HepG2 (cell line): Measurements from ENCODE around the gene NBEAL2. TPM values are rescaled to one million over a fixed set of nuclear protein-coding genes. Genes with fewer than 3 reads are reported as not detected.
A peak's percentile ranks its signal among the peaks of the same experiment; 100 is the strongest.

Source experiments
- ETV5 ChIP-seq: IDR thresholded peaks from 2 replicates; pipeline ENCODE4 v1.6.1; 2018; ENCODE audit warnings: missing biosample characterization, missing genetic modification reagents, inconsistent platforms, borderline replicate concordance
- SIN3A ChIP-seq: IDR thresholded peaks from 2 replicates; pipeline ENCODE4 v1.6.1; 2011; ENCODE audit warnings: low read depth, mild to moderate bottlenecking, control low read depth, low read length, borderline replicate concordance
- SMARCC2 ChIP-seq: fragments of 450-650 bp; IDR thresholded peaks from 2 replicates; pipeline ENCODE4 v1.6.1; 2017; ENCODE audit warnings: antibody characterized with exemption, mild to moderate bottlenecking
- ZNF256 ChIP-seq: sonication (generic); formaldehyde crosslinking; conservative IDR thresholded peaks from 2 replicates; pipeline ENCODE4 v1.4.0; 2020; ENCODE audit warnings: missing genetic modification reagents
- ZNF619 ChIP-seq: sonication (generic); formaldehyde crosslinking; IDR thresholded peaks from 2 replicates; pipeline ENCODE4 v1.4.0; 2020; ENCODE audit warnings: mild to moderate bottlenecking, missing genetic modification reagents
- polyA plus RNA-seq, 8 experiments: library from polyadenylated mRNA; depleted of rRNA in 3 of 8; stranded (reverse) in 7 of 8; unstranded in 1 of 8; fragments of >200 nt; fragmentation: Illumina TruSeq in 4 of 8; extraction: Trizol in 4 of 8; gene quantifications; 2 replicates each; pipeline versions ENCODE4 v1.2.1 to v1.2.3, GENCODE V29; 2011 to 2016; ENCODE audit warnings: low read depth in 4 of 8, missing spikeins in 1 of 8, mixed read lengths in 1 of 8; ENCODE audit not compliant: insufficient read depth in 1 of 8
- total RNA-seq, 5 experiments: library from RNA; depleted of rRNA; stranded (reverse); fragments of >200 nt; fragmentation: Illumina TruSeq; extraction: Trizol; gene quantifications; 2 replicates each; pipeline ENCODE4 v1.2.3, GENCODE V29; 2016; ENCODE audit warnings: low read depth in 1 of 5
- TF ChIP-seq, protein P1 (sequence below): fragments of 450-650 bp; IDR thresholded peaks from 2 replicates; pipeline ENCODE4 v1.6.1; 2017; ENCODE audit warnings: mild to moderate bottlenecking
- TF ChIP-seq, protein P2 (sequence below): IDR thresholded peaks from 2 replicates; pipeline ENCODE4 v1.6.1; 2016
- TF ChIP-seq, protein P3 (sequence below): sonication (generic); formaldehyde crosslinking; IDR thresholded peaks from 2 replicates; pipeline ENCODE4 v1.5.0; 2020; ENCODE audit warnings: mild to moderate bottlenecking, missing genetic modification reagents
- TF ChIP-seq, protein P4 (sequence below): sonication (generic); formaldehyde crosslinking; IDR thresholded peaks from one replicate; pipeline ENCODE4 v1.5.1; 2020; ENCODE audit warnings: mild to moderate bottlenecking, missing genetic modification reagents; ENCODE audit errors: not compliant biosample characterization
- TF ChIP-seq, protein P5 (sequence below): sonication (generic); formaldehyde crosslinking; IDR thresholded peaks from 2 replicates; pipeline ENCODE4 v1.4.0; 2020; ENCODE audit warnings: mild to moderate bottlenecking, missing genetic modification reagents, borderline replicate concordance

NBEAL2 gene
- total and polyA plus RNA-seq, 2 of the 13 experiments (the other 11 are each of a cell fraction or from before 2014, with no cell fraction given), result 9.7 to 12.4 TPM

DNA sequence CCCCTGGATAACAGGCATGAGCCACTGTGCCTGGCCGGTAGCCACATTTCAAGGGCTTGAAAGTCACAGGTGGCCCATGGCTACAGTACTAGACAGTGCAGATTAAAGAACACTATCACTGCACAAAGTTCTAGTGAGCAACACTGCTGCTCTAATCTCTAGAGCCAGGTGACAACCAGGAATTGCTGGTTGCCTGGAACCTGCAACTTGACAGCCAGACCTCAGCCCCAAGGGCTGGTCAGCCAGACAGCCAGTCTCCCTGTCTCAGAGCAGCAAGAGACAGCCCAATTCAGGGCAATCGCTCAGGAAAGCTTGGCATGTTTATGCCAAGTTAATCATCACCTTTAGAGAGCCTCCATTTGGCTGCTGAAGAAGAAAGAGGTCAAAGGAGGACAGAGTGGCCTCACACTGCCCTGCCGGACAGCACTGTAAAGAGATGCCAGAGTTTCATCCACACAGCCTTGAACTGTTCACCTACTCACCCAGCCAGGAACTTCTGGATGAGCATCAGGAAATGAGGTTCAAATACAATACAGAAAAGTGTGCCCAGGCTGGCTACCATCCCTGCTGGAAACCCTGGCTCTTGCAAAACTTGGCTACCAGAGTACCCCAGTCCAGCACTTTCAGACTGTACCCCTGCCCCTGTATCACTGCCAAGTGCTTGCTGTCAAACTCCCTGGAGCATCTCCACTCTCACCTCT lies 8.9 kb upstream of the NBEAL2 start (continued):
- TF ChIP-seq, protein P1, sequence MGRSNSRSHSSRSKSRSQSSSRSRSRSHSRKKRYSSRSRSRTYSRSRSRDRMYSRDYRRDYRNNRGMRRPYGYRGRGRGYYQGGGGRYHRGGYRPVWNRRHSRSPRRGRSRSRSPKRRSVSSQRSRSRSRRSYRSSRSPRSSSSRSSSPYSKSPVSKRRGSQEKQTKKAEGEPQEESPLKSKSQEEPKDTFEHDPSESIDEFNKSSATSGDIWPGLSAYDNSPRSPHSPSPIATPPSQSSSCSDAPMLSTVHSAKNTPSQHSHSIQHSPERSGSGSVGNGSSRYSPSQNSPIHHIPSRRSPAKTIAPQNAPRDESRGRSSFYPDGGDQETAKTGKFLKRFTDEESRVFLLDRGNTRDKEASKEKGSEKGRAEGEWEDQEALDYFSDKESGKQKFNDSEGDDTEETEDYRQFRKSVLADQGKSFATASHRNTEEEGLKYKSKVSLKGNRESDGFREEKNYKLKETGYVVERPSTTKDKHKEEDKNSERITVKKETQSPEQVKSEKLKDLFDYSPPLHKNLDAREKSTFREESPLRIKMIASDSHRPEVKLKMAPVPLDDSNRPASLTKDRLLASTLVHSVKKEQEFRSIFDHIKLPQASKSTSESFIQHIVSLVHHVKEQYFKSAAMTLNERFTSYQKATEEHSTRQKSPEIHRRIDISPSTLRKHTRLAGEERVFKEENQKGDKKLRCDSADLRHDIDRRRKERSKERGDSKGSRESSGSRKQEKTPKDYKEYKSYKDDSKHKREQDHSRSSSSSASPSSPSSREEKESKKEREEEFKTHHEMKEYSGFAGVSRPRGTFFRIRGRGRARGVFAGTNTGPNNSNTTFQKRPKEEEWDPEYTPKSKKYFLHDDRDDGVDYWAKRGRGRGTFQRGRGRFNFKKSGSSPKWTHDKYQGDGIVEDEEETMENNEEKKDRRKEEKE, result no peak
- no peak for TF ChIP-seq ZNF619 (CRISPR knock-in tag)
- peak; percentile 43; the same call in 1 of the 2 replicates for TF ChIP-seq SIN3A
- peak; percentile 59; the same call in 1 of the 2 replicates for TF ChIP-seq ETV5 (CRISPR knock-in tag)
- TF ChIP-seq, protein P2, sequence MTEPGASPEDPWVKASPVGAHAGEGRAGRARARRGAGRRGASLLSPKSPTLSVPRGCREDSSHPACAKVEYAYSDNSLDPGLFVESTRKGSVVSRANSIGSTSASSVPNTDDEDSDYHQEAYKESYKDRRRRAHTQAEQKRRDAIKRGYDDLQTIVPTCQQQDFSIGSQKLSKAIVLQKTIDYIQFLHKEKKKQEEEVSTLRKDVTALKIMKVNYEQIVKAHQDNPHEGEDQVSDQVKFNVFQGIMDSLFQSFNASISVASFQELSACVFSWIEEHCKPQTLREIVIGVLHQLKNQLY (CRISPR knock-in tag), result peak; percentile 63
- TF ChIP-seq ZNF256 (CRISPR knock-in tag), result no peak
- TF ChIP-seq, protein P3, sequence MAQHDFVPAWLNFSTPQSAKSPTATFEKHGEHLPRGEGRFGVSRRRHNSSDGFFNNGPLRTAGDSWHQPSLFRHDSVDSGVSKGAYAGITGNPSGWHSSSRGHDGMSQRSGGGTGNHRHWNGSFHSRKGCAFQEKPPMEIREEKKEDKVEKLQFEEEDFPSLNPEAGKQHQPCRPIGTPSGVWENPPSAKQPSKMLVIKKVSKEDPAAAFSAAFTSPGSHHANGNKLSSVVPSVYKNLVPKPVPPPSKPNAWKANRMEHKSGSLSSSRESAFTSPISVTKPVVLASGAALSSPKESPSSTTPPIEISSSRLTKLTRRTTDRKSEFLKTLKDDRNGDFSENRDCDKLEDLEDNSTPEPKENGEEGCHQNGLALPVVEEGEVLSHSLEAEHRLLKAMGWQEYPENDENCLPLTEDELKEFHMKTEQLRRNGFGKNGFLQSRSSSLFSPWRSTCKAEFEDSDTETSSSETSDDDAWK (CRISPR knock-in tag), result no peak
- TF ChIP-seq, protein P4, sequence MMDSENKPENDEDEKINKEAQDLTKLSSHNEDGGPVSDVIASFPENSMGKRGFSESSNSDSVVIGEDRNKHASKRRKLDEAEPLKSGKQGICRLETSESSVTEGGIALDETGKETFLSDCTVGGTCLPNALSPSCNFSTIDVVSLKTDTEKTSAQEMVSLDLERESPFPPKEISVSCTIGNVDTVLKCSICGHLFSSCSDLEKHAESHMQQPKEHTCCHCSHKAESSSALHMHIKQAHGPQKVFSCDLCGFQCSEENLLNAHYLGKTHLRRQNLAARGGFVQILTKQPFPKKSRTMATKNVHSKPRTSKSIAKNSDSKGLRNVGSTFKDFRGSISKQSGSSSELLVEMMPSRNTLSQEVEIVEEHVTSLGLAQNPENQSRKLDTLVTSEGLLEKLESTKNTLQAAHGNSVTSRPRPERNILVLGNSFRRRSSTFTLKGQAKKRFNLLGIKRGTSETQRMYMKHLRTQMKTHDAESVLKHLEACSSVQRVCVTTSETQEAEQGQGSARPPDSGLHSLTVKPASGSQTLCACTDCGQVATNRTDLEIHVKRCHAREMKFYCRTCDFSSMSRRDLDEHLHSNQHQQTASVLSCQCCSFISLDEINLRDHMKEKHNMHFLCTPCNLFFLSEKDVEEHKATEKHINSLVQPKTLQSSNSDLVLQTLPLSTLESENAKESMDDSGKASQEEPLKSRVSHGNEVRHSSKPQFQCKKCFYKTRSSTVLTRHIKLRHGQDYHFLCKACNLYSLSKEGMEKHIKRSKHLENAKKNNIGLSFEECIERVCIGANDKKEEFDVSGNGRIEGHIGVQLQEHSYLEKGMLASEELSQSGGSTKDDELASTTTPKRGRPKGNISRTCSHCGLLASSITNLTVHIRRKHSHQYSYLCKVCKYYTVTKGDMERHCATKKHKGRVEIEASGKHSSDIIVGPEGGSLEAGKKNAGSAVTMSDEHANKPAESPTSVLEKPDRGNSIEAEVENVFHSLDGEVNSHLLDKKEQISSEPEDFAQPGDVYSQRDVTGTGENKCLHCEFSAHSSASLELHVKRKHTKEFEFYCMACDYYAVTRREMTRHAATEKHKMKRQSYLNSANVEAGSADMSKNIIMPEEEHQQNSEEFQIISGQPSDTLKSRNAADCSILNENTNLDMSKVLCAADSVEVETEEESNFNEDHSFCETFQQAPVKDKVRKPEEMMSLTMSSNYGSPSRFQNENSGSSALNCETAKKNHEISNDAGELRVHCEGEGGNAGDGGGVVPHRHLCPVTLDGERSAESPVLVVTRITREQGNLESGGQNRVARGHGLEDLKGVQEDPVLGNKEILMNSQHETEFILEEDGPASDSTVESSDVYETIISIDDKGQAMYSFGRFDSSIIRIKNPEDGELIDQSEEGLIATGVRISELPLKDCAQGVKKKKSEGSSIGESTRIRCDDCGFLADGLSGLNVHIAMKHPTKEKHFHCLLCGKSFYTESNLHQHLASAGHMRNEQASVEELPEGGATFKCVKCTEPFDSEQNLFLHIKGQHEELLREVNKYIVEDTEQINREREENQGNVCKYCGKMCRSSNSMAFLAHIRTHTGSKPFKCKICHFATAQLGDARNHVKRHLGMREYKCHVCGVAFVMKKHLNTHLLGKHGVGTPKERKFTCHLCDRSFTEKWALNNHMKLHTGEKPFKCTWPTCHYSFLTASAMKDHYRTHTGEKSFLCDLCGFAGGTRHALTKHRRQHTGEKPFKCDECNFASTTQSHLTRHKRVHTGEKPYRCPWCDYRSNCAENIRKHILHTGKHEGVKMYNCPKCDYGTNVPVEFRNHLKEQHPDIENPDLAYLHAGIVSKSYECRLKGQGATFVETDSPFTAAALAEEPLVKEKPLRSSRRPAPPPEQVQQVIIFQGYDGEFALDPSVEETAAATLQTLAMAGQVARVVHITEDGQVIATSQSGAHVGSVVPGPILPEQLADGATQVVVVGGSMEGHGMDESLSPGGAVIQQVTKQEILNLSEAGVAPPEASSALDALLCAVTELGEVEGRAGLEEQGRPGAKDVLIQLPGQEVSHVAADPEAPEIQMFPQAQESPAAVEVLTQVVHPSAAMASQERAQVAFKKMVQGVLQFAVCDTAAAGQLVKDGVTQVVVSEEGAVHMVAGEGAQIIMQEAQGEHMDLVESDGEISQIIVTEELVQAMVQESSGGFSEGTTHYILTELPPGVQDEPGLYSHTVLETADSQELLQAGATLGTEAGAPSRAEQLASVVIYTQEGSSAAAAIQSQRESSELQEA (CRISPR knock-in tag), result no peak
- no peak for TF ChIP-seq SMARCC2
- TF ChIP-seq, protein P5, sequence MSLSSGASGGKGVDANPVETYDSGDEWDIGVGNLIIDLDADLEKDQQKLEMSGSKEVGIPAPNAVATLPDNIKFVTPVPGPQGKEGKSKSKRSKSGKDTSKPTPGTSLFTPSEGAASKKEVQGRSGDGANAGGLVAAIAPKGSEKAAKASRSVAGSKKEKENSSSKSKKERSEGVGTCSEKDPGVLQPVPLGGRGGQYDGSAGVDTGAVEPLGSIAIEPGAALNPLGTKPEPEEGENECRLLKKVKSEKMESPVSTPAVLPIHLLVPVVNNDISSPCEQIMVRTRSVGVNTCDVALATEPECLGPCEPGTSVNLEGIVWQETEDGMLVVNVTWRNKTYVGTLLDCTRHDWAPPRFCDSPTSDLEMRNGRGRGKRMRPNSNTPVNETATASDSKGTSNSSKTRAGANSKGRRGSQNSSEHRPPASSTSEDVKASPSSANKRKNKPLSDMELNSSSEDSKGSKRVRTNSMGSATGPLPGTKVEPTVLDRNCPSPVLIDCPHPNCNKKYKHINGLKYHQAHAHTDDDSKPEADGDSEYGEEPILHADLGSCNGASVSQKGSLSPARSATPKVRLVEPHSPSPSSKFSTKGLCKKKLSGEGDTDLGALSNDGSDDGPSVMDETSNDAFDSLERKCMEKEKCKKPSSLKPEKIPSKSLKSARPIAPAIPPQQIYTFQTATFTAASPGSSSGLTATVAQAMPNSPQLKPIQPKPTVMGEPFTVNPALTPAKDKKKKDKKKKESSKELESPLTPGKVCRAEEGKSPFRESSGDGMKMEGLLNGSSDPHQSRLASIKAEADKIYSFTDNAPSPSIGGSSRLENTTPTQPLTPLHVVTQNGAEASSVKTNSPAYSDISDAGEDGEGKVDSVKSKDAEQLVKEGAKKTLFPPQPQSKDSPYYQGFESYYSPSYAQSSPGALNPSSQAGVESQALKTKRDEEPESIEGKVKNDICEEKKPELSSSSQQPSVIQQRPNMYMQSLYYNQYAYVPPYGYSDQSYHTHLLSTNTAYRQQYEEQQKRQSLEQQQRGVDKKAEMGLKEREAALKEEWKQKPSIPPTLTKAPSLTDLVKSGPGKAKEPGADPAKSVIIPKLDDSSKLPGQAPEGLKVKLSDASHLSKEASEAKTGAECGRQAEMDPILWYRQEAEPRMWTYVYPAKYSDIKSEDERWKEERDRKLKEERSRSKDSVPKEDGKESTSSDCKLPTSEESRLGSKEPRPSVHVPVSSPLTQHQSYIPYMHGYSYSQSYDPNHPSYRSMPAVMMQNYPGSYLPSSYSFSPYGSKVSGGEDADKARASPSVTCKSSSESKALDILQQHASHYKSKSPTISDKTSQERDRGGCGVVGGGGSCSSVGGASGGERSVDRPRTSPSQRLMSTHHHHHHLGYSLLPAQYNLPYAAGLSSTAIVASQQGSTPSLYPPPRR (CRISPR knock-in tag), result peak; percentile 67; the same call in 1 of the 2 replicates
